Uterus (tissue), 2 donors: ENCODE data around the gene GPX2.

ENCODE experiments used
- POLR2A ChIP-seq, 2 donors: fragments of 450-650 bp; IDR thresholded peaks; one replicate each; pipeline ENCODE4 v1.6.1; 2016; ENCODE audit warnings: antibody characterized with exemption in 2 of 2, mild to moderate bottlenecking in 1 of 2, moderate library complexity in 1 of 2
- TF ChIP-seq, protein P1 (sequence below), 4 experiments: fragments of 200-600 bp in 2 of 4; fragments of 450-650 bp in 2 of 4; sonication (generic) in 2 of 4; IDR thresholded peaks; one replicate each; pipeline ENCODE4 v1.5.1; 2016 to 2019; ENCODE audit warnings: antibody characterized with exemption in 4 of 4, mild to moderate bottlenecking in 2 of 4, moderate library complexity in 1 of 4

DNA sequence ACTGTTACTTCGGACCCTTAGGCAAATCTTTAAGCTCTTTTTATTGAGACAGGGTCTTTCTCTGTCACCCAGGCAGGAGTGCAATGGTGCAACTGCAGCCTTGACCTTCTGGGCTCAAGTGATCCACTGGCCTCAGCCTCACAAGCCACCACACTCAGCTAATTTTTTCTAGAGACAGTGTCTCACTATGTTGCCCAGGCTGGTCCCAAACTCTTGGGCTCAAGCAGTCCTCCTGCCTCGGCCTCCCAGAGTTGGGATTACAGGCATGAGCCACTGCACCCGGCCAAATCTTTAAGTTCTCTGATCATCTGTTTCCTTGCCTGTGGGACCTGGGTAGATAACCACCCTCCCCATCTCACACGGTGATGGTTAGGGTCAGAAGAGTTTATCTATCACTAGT, 2.3 kb upstream of the GPX2 start:
- TF ChIP-seq, protein P1, sequence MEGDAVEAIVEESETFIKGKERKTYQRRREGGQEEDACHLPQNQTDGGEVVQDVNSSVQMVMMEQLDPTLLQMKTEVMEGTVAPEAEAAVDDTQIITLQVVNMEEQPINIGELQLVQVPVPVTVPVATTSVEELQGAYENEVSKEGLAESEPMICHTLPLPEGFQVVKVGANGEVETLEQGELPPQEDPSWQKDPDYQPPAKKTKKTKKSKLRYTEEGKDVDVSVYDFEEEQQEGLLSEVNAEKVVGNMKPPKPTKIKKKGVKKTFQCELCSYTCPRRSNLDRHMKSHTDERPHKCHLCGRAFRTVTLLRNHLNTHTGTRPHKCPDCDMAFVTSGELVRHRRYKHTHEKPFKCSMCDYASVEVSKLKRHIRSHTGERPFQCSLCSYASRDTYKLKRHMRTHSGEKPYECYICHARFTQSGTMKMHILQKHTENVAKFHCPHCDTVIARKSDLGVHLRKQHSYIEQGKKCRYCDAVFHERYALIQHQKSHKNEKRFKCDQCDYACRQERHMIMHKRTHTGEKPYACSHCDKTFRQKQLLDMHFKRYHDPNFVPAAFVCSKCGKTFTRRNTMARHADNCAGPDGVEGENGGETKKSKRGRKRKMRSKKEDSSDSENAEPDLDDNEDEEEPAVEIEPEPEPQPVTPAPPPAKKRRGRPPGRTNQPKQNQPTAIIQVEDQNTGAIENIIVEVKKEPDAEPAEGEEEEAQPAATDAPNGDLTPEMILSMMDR (IDR thresholded peaks at IDR 0.05) = no peak
- TF ChIP-seq POLR2A (IDR thresholded peaks at IDR 0.05) = no peak
